Measurements from ENCODE around the gene UBE2L6. TPM values are rescaled to one million over a fixed set of nuclear protein-coding genes. Genes with fewer than 3 reads are reported as not detected.

UBE2L6 gene
- total RNA-seq, 2 donors from 2014 or later = 8.1 to 11.3 TPM

GRCh38 chr11:57544566-57544965 is 22.9 kb downstream of the UBE2L6 start:
- Mint-ChIP-seq H3K4me3 (no peak overlapping the region), H3K36me3 (ENCODE audit: low read depth) (no peaks in the 10 kb centered on the region), H3K9me3 (no peaks in the 10 kb centered on the region), H3K27ac (no peak overlapping the region), H3K27me3 (ENCODE audit: insufficient read depth) (peaks cover 15% of the 10 kb centered on the region), H3K4me1 (peaks cover 19% of the 10 kb centered on the region)
- no peak for DNase-seq
- WGBS, 2 experiments (ENCODE audit: insufficient coverage in 1 of 2, insufficient read length in 1 of 2) = 79 to 89% methylated on average over 4 to 6 of the region's 6 CpGs
- H3K27ac ChIP-seq (ENCODE audit: low read depth, low read length) = no peak overlapping the region
- H3K9me3 ChIP-seq (ENCODE audit: control insufficient read depth, low read length) = no peaks in the 10 kb centered on the region
- H3K27me3 ChIP-seq (ENCODE audit: control insufficient read depth, insufficient read depth, low read length, poor library complexity, severe bottlenecking) = no peaks in the 10 kb centered on the region
- no peak for TF ChIP-seq CTCF (conservative IDR thresholded peaks at IDR 0.05)
- no peaks in the 10 kb centered on the region for H3K36me3 ChIP-seq (ENCODE audit: control insufficient read depth, insufficient read depth, low read length)
- H3K9ac ChIP-seq (ENCODE audit: extremely low read depth, low read length, poor library complexity, severe bottlenecking) = no peak overlapping the region
- no peaks in the 10 kb centered on the region for H3K4me1 ChIP-seq (ENCODE audit: control insufficient read depth, insufficient read depth, low read length)
- no peak overlapping the region for H3K4me3 ChIP-seq (ENCODE audit: low read length)

GRCh38 chr11:57543593-57543992 is 23.9 kb downstream of the UBE2L6 start:
- peaks cover 19% of the 10 kb centered on the region for H3K4me1 Mint-ChIP-seq
- no peaks in the 10 kb centered on the region for H3K9me3 Mint-ChIP-seq
- no peaks in the 10 kb centered on the region for H3K36me3 ChIP-seq (ENCODE audit: control insufficient read depth, insufficient read depth, low read length)
- H3K27ac Mint-ChIP-seq = no peak overlapping the region
- H3K27me3 ChIP-seq (ENCODE audit: control insufficient read depth, insufficient read depth, low read length, poor library complexity, severe bottlenecking) = no peaks in the 10 kb centered on the region
- H3K4me3 Mint-ChIP-seq = no peak overlapping the region
- no peak overlapping the region for H3K27ac ChIP-seq (ENCODE audit: low read depth, low read length)
- H3K4me1 ChIP-seq (ENCODE audit: control insufficient read depth, insufficient read depth, low read length) = no peaks in the 10 kb centered on the region
- peaks cover 15% of the 10 kb centered on the region for H3K27me3 Mint-ChIP-seq (ENCODE audit: insufficient read depth)
- H3K9me3 ChIP-seq (ENCODE audit: control insufficient read depth, low read length) = no peaks in the 10 kb centered on the region
- no peak for DNase-seq
- no peak overlapping the region for H3K9ac ChIP-seq (ENCODE audit: extremely low read depth, low read length, poor library complexity, severe bottlenecking)
- WGBS, 2 experiments (ENCODE audit: insufficient coverage in 1 of 2, insufficient read length in 1 of 2) = 70 to 79% methylated on average over 3 to 6 of the region's 6 CpGs
- no peaks in the 10 kb centered on the region for H3K36me3 Mint-ChIP-seq (ENCODE audit: low read depth)
- no peak for TF ChIP-seq CTCF (conservative IDR thresholded peaks at IDR 0.05)
- H3K4me3 ChIP-seq (ENCODE audit: low read length) = no peak overlapping the region

GRCh38 chr11:57542582-57542981 is 24.9 kb downstream of the UBE2L6 start:
- Histone ChIP-seq H3K4me3 (ENCODE audit: low read length) (no peak overlapping the region), H3K9ac (ENCODE audit: extremely low read depth, low read length, poor library complexity, severe bottlenecking) (no peak overlapping the region), H3K36me3 (ENCODE audit: control insufficient read depth, insufficient read depth, low read length) (no peaks in the 10 kb centered on the region), H3K4me1 (ENCODE audit: control insufficient read depth, insufficient read depth, low read length) (no peaks in the 10 kb centered on the region), H3K9me3 (ENCODE audit: control insufficient read depth, low read length) (no peaks in the 10 kb centered on the region), H3K27me3 (ENCODE audit: control insufficient read depth, insufficient read depth, low read length, poor library complexity, severe bottlenecking) (no peaks in the 10 kb centered on the region), H3K27ac (ENCODE audit: low read depth, low read length) (no peak overlapping the region)
- peaks cover 15% of the 10 kb centered on the region for H3K27me3 Mint-ChIP-seq (ENCODE audit: insufficient read depth)
- 36 to 62% methylated on average over 4 of the region's 4 CpGs for WGBS, 2 experiments (ENCODE audit: insufficient coverage in 1 of 2, insufficient read length in 1 of 2)
- H3K9me3 Mint-ChIP-seq = no peaks in the 10 kb centered on the region
- H3K27ac Mint-ChIP-seq = no peak overlapping the region
- no peak for DNase-seq
- no peak for TF ChIP-seq CTCF (conservative IDR thresholded peaks at IDR 0.05)
- H3K4me3 Mint-ChIP-seq = no peak overlapping the region
- H3K36me3 Mint-ChIP-seq (ENCODE audit: low read depth) = no peaks in the 10 kb centered on the region
- peaks cover 16% of the 10 kb centered on the region for H3K4me1 Mint-ChIP-seq

All from endodermal cell (in vitro differentiated cells).